Tibial nerve (tissue), 4 donors: Measurements from ENCODE around the gene BDKRB2. TPM values are rescaled to one million over a fixed set of nuclear protein-coding genes. Genes with fewer than 3 reads are reported as not detected.
A peak's percentile ranks its signal among the peaks of the same experiment; 100 is the strongest.

Experiments used
- DNase-seq, 2 donors: peaks; one replicate each; pipeline ENCODE4 v3.0.0-alpha.2; 2019; ENCODE audit warnings: low spot score in 2 of 2
- H3K27ac ChIP-seq, 4 donors: fragments of 200-600 bp; sonication (generic) in 3 of 4; one replicate each; pipeline ENCODE4 v1.5.1; 2017 to 2019; ENCODE audit warnings: mild to moderate bottlenecking in 1 of 4
- H3K27me3 ChIP-seq, 2 donors: fragments of 200-600 bp; sonication (generic) in 1 of 2; one replicate each; pipeline versions ENCODE4 v1.5.1 to v1.6.0; 2017 to 2019
- H3K36me3 ChIP-seq, 3 donors: fragments of 200-600 bp; sonication (generic); one replicate each; pipeline ENCODE4 v1.5.1; 2018 to 2019
- H3K4me1 ChIP-seq, 4 donors: fragments of 200-600 bp; sonication (generic) in 3 of 4; one replicate each; pipeline ENCODE4 v1.5.1; 2017 to 2019
- H3K4me3 ChIP-seq, 4 donors: fragments of 200-600 bp; sonication (generic) in 3 of 4; one replicate each; pipeline ENCODE4 v1.5.1; 2017 to 2019; ENCODE audit warnings: mild to moderate bottlenecking in 1 of 4, moderate library complexity in 1 of 4
- H3K9me3 ChIP-seq, 4 donors: fragments of 200-600 bp; sonication (generic) in 3 of 4; one replicate each; pipeline ENCODE4 v1.5.1; 2017 to 2019
- EP300 ChIP-seq, 2 donors: sonication (generic); formaldehyde crosslinking; IDR thresholded peaks; one replicate each; pipeline ENCODE4 v1.6.1; 2017; ENCODE audit warnings: antibody characterized with exemption in 2 of 2, mild to moderate bottlenecking in 1 of 2
- POLR2A ChIP-seq, 2 donors: fragments of 450-650 bp; IDR thresholded peaks; one replicate each; pipeline ENCODE4 v1.6.1; 2017; ENCODE audit warnings: antibody characterized with exemption in 2 of 2, mild to moderate bottlenecking in 2 of 2, moderate library complexity in 2 of 2
- WGBS, 2 donors: methylation state at CpG; one replicate each; pipeline ENCODE4 v1.1.5; 2018; 5-methylcytosine and 5-hydroxymethylcytosine counted together
- total RNA-seq, 4 donors: library from RNA; depleted of rRNA; stranded (reverse); fragments of >200 nt; gene quantifications; one replicate each; pipeline ENCODE4 v1.1.0, GENCODE V29; 2016
- TF ChIP-seq, protein P1 (sequence below), 5 experiments: fragments of 200-600 bp in 3 of 5; fragments of 450-650 bp in 2 of 5; sonication (generic) in 3 of 5; IDR thresholded peaks; one replicate each; pipeline ENCODE4 v1.5.1; 2016 to 2019; ENCODE audit warnings: antibody characterized with exemption in 5 of 5, mild to moderate bottlenecking in 3 of 5, moderate library complexity in 2 of 5

The BDKRB2 gene
- total RNA-seq, 4 donors from 2014 or later, result 10.5 to 26.8 (median 18.4) TPM

GRCh38 chr14:96165493-96166436, 38.9 kb upstream of the BDKRB2 start:
- TF ChIP-seq POLR2A (IDR thresholded peaks at IDR 0.05) (no peak), EP300 (IDR thresholded peaks at IDR 0.05) (no peak)
- TF ChIP-seq, protein P1, sequence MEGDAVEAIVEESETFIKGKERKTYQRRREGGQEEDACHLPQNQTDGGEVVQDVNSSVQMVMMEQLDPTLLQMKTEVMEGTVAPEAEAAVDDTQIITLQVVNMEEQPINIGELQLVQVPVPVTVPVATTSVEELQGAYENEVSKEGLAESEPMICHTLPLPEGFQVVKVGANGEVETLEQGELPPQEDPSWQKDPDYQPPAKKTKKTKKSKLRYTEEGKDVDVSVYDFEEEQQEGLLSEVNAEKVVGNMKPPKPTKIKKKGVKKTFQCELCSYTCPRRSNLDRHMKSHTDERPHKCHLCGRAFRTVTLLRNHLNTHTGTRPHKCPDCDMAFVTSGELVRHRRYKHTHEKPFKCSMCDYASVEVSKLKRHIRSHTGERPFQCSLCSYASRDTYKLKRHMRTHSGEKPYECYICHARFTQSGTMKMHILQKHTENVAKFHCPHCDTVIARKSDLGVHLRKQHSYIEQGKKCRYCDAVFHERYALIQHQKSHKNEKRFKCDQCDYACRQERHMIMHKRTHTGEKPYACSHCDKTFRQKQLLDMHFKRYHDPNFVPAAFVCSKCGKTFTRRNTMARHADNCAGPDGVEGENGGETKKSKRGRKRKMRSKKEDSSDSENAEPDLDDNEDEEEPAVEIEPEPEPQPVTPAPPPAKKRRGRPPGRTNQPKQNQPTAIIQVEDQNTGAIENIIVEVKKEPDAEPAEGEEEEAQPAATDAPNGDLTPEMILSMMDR (IDR thresholded peaks at IDR 0.05), result no peak
- Histone ChIP-seq H3K4me3 (no peak overlapping the region), H3K4me1 (peaks cover 0 to 9% (median 0%) of the 10 kb centered on the region in 4 donors), H3K27me3 (no peaks in the 10 kb centered on the region), H3K36me3 (no peaks in the 10 kb centered on the region), H3K9me3 (no peaks in the 10 kb centered on the region), H3K27ac (no peak overlapping the region)
- WGBS, 2 donors, result 62 to 65% methylated on average over 12 of the region's 12 CpGs
- no peak for DNase-seq

DNA sequence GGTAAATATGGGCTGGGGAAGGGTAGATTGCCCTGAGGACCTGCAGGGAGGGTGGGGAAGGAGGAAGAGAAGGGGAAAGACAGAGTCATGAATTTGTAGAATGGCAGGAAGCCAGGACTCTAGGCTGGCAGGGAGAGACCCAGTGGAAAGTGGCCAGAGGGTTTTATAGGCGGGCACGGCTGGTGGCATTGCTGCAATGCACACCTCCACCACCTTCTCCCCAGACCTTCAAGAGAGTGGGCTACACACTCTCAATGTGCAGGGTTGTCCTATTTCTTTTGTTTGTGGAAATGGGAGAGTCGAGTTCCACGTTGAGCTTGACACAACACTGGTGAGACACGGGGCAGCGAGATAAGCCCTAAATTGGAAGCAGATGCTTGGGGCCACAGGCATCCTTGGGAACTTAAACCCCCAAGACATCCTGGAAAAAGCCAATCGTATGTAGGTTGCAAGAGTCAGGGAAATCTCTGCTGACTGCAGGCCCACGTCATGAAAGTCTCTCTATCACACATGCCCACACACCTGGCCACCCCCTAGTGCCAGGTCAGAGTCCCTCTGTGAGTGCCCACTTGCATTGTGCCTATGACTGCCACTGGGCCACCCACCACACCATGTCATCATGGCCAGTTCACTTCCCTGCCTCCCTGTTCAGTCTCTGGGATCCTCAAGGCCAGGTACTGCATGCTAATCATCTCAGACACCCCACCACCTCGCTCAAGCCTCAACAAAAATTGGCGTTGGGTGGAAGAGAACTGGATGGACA, 38.0 kb upstream of the BDKRB2 start:
- Histone ChIP-seq H3K4me1 (peaks cover 0 to 9% (median 0%) of the 10 kb centered on the region in 4 donors), H3K36me3 (no peaks in the 10 kb centered on the region), H3K27ac (peak overlapping the region in 1 of 4 donors; percentile 7), H3K4me3 (no peak overlapping the region), H3K9me3 (no peaks in the 10 kb centered on the region), H3K27me3 (no peaks in the 10 kb centered on the region)
- no peak for DNase-seq
- TF ChIP-seq, protein P1 (IDR thresholded peaks at IDR 0.05), result no peak
- TF ChIP-seq EP300 (IDR thresholded peaks at IDR 0.05) (no peak), POLR2A (IDR thresholded peaks at IDR 0.05) (no peak)
- 80 to 87% methylated on average over 10 of the region's 10 CpGs for WGBS, 2 donors

- no peak for DNase-seq
- WGBS, 2 donors, result 74 to 78% methylated on average over 8 of the region's 8 CpGs
- no peaks in the 10 kb centered on the region for H3K9me3 ChIP-seq
- peaks cover 0 to 9% (median 0%) of the 10 kb centered on the region in 4 donors for H3K4me1 ChIP-seq
- TF ChIP-seq POLR2A (IDR thresholded peaks at IDR 0.05), result no peak
- TF ChIP-seq, protein P1 (IDR thresholded peaks at IDR 0.05), result no peak
- no peak for TF ChIP-seq EP300 (IDR thresholded peaks at IDR 0.05)
- H3K27ac ChIP-seq, result peak overlapping the region in 1 of 4 donors; percentile 7
- H3K4me3 ChIP-seq, result no peak overlapping the region
- no peaks in the 10 kb centered on the region for H3K27me3 ChIP-seq
- H3K36me3 ChIP-seq, result no peaks in the 10 kb centered on the region
Observed at GRCh38 chr14:96167224-96168148, 37.2 kb upstream of the BDKRB2 start.

DNA sequence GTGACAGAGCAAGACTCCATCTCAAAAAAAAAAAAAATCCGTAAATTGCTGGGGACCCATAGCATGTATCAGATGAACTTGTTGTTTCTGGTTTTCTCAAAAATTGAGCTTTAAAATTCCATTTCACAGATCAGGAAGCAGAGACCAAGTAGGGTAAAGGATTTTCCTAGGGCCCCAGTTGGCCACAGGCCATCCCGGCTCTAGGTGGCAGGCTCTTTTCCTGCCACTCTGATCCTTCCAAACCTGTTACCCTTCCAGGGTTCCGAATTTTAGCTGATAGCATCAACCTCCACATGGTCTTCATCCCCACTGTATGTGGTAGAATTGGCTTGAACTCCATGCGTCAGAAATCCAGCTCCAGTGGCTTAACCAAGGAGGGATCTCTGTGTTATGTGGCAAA, 36.1 kb upstream of the BDKRB2 start:
- DNase-seq, result no peak
- H3K4me3 ChIP-seq, result no peak overlapping the region
- 89% methylated on average over 4 of the region's 4 CpGs for WGBS, 2 donors
- H3K27me3 ChIP-seq, result no peaks in the 10 kb centered on the region
- H3K36me3 ChIP-seq, result no peaks in the 10 kb centered on the region
- no peaks in the 10 kb centered on the region for H3K9me3 ChIP-seq
- H3K27ac ChIP-seq, result no peak overlapping the region
- TF ChIP-seq POLR2A (IDR thresholded peaks at IDR 0.05) (no peak), EP300 (IDR thresholded peaks at IDR 0.05) (no peak)
- TF ChIP-seq, protein P1 (IDR thresholded peaks at IDR 0.05), result no peak
- peaks cover 0 to 9% (median 0%) of the 10 kb centered on the region in 4 donors for H3K4me1 ChIP-seq
